ENCODE results near the gene HCFC1R1. TPM values are rescaled to one million over a fixed set of nuclear protein-coding genes. Genes with fewer than 3 reads are reported as not detected.

HCFC1R1 gene
- total RNA-seq, 2 donors from 2014 or later: 10.6 to 14.4 TPM

- H3K4me1 Mint-ChIP-seq: peaks cover 39% of the 10 kb centered on the region
- no peaks in the 10 kb centered on the region for H3K36me3 Mint-ChIP-seq (ENCODE audit: low read depth)
- no peak overlapping the region for H3K27ac Mint-ChIP-seq
Observed at GRCh38 chr16:3025032-3026002, 1.6 kb upstream of the HCFC1R1 start.

GRCh38 chr16:3023415-3023668 lies 400 bp downstream of the HCFC1R1 start:
- Mint-ChIP-seq H3K36me3 (ENCODE audit: low read depth) (no peaks in the 10 kb centered on the region), H3K27ac (peak overlapping the region; percentile 86), H3K27me3 (no peaks in the 10 kb centered on the region), H3K4me3 (peak overlapping the region; percentile 90), H3K4me1 (peaks cover 34% of the 10 kb centered on the region)
- H3K9me3 ChIP-seq (ENCODE audit: control insufficient read depth, low read length, poor library complexity, severe bottlenecking): no peaks in the 10 kb centered on the region
- DNase-seq (no peak), ATAC-seq (no peak)

More at GRCh38 chr16:3025032-3026002, 1.6 kb upstream of the HCFC1R1 start:
- no peaks in the 10 kb centered on the region for H3K9me3 ChIP-seq (ENCODE audit: control insufficient read depth, low read length, poor library complexity, severe bottlenecking)
- DNase-seq (no peak), ATAC-seq (no peak)
- Mint-ChIP-seq H3K4me3 (peak overlapping the region; percentile 21), H3K27me3 (peaks cover 14% of the 10 kb centered on the region)

- Mint-ChIP-seq H3K27me3 (no peaks in the 10 kb centered on the region), H3K27ac (peak overlapping the region; percentile 86), H3K36me3 (ENCODE audit: low read depth) (no peaks in the 10 kb centered on the region), H3K4me1 (peaks cover 34% of the 10 kb centered on the region), H3K4me3 (peak overlapping the region; percentile 90)
- no peaks in the 10 kb centered on the region for H3K9me3 ChIP-seq (ENCODE audit: control insufficient read depth, low read length, poor library complexity, severe bottlenecking)
- no peak for DNase-seq
- ATAC-seq: no peak
Observed at GRCh38 chr16:3022684-3023414, 893 bp downstream of the HCFC1R1 start.

- Mint-ChIP-seq H3K27me3 (no peaks in the 10 kb centered on the region), H3K4me1 (peaks cover 34% of the 10 kb centered on the region), H3K27ac (peak overlapping the region; percentile 86), H3K36me3 (ENCODE audit: low read depth) (no peaks in the 10 kb centered on the region), H3K4me3 (peak overlapping the region; percentile 90)
- DNase-seq (peak; percentile 47 to 72 (median 63)), ATAC-seq (no peak)
- H3K9me3 ChIP-seq (ENCODE audit: control insufficient read depth, low read length, poor library complexity, severe bottlenecking): no peaks in the 10 kb centered on the region
Observed at GRCh38 chr16:3022208-3022683, 1.5 kb downstream of the HCFC1R1 start.

DNA sequence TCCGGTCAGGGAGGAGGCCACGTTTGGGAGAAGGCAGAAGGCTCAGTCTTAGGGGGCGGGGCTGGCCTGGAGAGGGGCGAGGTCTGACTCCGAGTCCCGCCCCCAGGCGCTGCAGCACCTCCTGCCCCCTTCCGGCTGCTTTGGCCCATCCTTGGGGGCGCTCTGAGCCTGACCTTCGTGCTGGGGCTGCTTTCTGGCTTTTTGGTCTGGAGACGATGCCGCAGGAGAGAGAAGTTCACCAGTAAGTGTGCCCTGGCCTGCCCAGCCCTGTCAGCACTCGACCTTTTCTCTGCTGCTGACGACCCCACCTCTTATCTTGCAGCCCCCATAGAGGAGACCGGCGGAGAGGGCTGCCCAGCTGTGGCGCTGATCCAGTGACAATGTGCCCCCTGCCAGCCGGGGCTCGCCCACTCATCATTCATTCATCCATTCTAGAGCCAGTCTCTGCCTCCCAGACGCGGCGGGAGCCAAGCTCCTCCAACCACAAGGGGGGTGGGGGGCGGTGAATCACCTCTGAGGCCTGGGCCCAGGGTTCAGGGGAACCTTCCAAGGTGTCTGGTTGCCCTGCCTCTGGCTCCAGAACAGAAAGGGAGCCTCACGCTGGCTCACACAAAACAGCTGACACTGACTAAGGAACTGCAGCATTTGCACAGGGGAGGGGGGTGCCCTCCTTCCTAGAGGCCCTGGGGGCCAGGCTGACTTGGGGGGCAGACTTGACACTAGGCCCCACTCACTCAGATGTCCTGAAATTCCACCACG lies 2.1 kb downstream of the HCFC1R1 start:
- H3K36me3 Mint-ChIP-seq (ENCODE audit: low read depth): no peaks in the 10 kb centered on the region
- H3K4me3 Mint-ChIP-seq: peak overlapping the region; percentile 91
- DNase-seq (peak; percentile 49 to 79 (median 58)), ATAC-seq (peak; percentile 17)
- H3K27ac Mint-ChIP-seq: peak overlapping the region; percentile 86
- no peaks in the 10 kb centered on the region for H3K9me3 ChIP-seq (ENCODE audit: control insufficient read depth, low read length, poor library complexity, severe bottlenecking)
- no peaks in the 10 kb centered on the region for H3K27me3 Mint-ChIP-seq
- H3K4me1 Mint-ChIP-seq: peaks cover 34% of the 10 kb centered on the region

DNA sequence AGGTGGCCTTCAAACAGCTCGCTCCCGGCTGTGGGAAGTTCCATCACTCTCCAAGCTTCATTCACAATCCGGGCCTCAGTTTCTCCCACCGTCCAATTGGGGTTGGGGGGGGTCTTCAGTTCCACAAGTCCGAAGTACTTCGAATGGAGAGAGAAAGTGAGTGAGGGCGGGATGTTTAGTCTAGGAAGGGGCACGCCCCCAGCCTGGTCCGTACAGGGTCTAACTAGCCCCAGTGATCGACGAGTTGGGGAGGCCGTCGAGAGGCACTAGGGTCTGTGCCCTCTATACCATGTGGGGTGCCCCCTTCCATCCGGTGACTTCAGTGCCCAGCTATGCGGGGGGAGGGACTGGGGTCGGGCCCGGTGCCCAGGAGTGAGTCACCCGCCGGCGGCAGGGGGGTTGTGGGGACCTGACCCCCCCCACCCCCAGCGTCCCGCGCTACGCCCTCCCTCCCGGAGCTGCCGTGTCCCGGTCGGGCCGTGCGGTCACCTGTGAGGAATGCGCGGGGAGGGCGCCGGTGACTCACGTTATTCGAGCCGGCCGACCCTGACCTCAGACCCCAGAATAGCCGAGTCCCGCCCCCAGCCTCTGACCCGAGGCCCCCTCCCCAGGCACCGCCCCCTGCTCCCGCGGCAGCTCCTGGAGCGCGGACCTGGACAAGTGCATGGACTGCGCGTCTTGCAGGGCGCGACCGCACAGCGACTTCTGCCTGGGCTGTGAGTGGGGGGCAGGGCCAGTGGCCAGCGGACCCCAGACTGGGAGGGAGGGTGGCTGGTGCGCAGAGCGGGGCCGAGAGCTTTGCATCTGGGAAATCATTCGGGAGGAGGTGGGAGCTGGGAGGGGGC lies 2.9 kb downstream of the HCFC1R1 start:
- Mint-ChIP-seq H3K27me3 (no peaks in the 10 kb centered on the region), H3K4me3 (peak overlapping the region; percentile 91), H3K27ac (peak overlapping the region; percentile 86), H3K36me3 (ENCODE audit: low read depth) (no peaks in the 10 kb centered on the region), H3K4me1 (peaks cover 34% of the 10 kb centered on the region)
- peak in 2 of 3 donors; percentile 62 to 75 for DNase-seq
- ATAC-seq: no peak
- no peaks in the 10 kb centered on the region for H3K9me3 ChIP-seq (ENCODE audit: control insufficient read depth, low read length, poor library complexity, severe bottlenecking)

- Mint-ChIP-seq H3K27ac (peak within 1 kb of the TSS; percentile 74), H3K4me3 (peak within 1 kb of the TSS; percentile 91), H3K36me3 (ENCODE audit: low read depth) (no peaks in the 10 kb centered on the region), H3K27me3 (no peaks in the 10 kb centered on the region), H3K4me1 (peaks cover 34% of the 10 kb centered on the region)
- DNase-seq: peak; percentile 31 to 70 (median 61)
- H3K9me3 ChIP-seq (ENCODE audit: control insufficient read depth, low read length, poor library complexity, severe bottlenecking): no peaks in the 10 kb centered on the region
- peak; percentile 9 for ATAC-seq
Observed at GRCh38 chr16:3020247-3020603, 3.5 kb downstream of the HCFC1R1 start, which contains the start of gene TNFRSF12A. Gene TNFRSF12A, plus strand, starts transcription at chr16:3020368. Its CDS starts 30 bp downstream, at chr16:3020398.

GRCh38 chr16:3019594-3020246 lies 4.0 kb downstream of the HCFC1R1 start:
- H3K4me3 Mint-ChIP-seq: peak overlapping the region; percentile 91
- DNase-seq: no peak
- no peaks in the 10 kb centered on the region for H3K36me3 Mint-ChIP-seq (ENCODE audit: low read depth)
- no peak for ATAC-seq
- H3K4me1 Mint-ChIP-seq: peaks cover 34% of the 10 kb centered on the region
- peak overlapping the region; percentile 74 for H3K27ac Mint-ChIP-seq
- H3K9me3 ChIP-seq (ENCODE audit: control insufficient read depth, low read length, poor library complexity, severe bottlenecking): no peaks in the 10 kb centered on the region
- no peaks in the 10 kb centered on the region for H3K27me3 Mint-ChIP-seq

DNA sequence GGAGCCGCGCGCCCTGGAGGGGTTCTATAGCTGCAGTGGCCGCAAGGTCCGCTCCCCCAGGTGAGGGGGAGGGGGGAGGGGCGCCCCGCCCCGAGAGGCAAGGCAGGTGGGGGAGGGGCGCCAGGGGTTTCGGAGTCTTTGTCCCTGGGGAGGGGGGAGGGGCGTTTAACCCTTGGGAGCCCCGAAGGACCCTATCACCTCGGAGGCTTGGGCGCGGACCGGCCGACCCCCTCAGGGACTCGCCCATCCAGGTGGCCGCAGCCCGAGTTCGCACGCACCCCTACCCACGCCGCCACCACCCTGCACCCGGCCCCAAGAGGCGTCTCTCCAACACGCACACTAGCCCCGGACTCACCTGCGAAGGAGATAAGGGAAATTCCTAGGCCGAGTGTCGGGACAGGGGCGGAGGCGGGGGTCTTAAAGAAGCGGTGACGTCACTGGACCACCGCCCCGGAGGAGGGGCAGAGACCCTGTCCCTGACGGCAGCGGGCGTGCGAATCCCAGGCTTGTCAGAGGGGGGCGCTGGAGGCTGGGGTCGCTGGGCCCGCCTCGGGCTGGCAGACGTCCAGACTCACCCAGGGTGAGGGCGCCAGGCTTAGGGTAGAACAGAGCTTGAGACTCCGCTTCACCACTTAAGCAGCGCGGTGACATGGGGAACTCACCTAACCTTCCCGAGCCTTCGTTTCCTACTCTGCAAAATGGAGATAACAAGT lies 5.8 kb downstream of the HCFC1R1 start, which contains the start of gene CLDN6:
CLDN6 (minus strand) TSS at position 390 of the 713 bp plus-strand sequence. CDS start 2,162 bp downstream, outside the sequence.
- no peak within 1 kb of the TSS for H3K27ac Mint-ChIP-seq
- H3K27me3 Mint-ChIP-seq: peaks cover 6% of the 10 kb centered on the region
- no peak within 1 kb of the TSS for H3K4me3 Mint-ChIP-seq
- peaks cover 28% of the 10 kb centered on the region for H3K4me1 Mint-ChIP-seq
- DNase-seq (no peak), ATAC-seq (no peak)
- no peaks in the 10 kb centered on the region for H3K36me3 Mint-ChIP-seq (ENCODE audit: low read depth)
- no peaks in the 10 kb centered on the region for H3K9me3 ChIP-seq (ENCODE audit: control insufficient read depth, low read length, poor library complexity, severe bottlenecking)

DNA sequence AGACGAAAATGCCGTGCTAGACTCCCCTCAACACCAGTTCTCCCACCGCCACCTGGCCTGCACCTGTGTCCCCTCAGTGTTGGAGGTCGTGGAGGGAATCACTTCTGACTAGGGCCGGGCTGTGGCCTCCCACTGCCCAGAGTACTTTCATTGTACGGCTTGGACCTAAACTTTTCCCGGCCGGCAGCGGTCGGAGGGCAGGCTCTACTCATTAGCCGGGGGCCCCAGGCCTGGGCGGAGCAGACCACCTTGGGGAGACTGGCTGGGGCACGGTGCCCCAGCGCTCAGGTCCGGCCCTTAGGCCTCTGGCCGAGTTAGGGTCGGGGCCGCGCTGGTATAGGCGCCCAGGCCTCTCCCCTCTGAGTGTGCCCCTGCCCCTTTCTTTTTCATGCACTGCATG lies 6.4 kb downstream of the HCFC1R1 start:
- H3K4me1 Mint-ChIP-seq: peaks cover 22% of the 10 kb centered on the region
- no peak for ATAC-seq

DNA sequence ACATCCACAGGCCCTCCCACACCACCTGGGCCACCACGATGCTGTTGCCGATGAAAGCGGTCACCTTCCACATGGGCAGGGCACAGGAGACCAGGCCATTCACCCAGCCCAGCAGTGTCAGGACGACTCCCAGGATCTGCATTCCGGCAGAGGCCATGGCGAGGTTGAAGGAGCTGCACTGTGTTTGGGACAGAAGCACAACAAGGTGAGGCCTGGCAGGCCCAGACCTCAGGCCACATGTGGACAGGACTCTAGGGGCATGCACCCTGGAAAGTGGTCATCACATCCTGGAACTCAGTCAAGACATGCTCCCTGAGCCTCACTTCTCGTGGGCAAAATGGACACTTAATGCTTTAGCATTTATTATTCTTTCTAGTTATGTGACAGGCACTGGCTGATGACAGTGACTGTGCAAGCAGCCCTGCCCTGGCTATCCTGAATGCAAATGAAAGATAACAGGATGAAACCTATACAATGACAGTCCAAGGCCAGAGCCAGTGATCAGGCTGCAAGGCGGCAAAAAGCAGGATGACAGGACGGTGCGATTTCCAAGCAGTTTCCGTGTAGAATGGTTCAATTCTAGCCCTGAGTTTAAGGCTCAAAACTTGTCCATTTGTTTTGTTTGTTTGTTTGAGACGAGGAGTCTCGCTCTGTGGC lies 7.7 kb downstream of the HCFC1R1 start:
- DNase-seq (no peak), ATAC-seq (no peak)
- Mint-ChIP-seq H3K27me3 (peaks cover 6% of the 10 kb centered on the region), H3K36me3 (ENCODE audit: low read depth) (no peaks in the 10 kb centered on the region), H3K4me1 (peaks cover 10% of the 10 kb centered on the region), H3K4me3 (no peak overlapping the region), H3K27ac (no peak overlapping the region)
- no peaks in the 10 kb centered on the region for H3K9me3 ChIP-seq (ENCODE audit: control insufficient read depth, low read length, poor library complexity, severe bottlenecking)

More for the DNA sequence above, 6.4 kb downstream of the HCFC1R1 start:
- Mint-ChIP-seq H3K36me3 (ENCODE audit: low read depth) (no peaks in the 10 kb centered on the region), H3K27ac (no peak overlapping the region), H3K27me3 (peaks cover 6% of the 10 kb centered on the region), H3K4me3 (no peak overlapping the region)
- no peak for DNase-seq
- no peaks in the 10 kb centered on the region for H3K9me3 ChIP-seq (ENCODE audit: control insufficient read depth, low read length, poor library complexity, severe bottlenecking)
